ENCODE results near the gene FEN1.

DNA sequence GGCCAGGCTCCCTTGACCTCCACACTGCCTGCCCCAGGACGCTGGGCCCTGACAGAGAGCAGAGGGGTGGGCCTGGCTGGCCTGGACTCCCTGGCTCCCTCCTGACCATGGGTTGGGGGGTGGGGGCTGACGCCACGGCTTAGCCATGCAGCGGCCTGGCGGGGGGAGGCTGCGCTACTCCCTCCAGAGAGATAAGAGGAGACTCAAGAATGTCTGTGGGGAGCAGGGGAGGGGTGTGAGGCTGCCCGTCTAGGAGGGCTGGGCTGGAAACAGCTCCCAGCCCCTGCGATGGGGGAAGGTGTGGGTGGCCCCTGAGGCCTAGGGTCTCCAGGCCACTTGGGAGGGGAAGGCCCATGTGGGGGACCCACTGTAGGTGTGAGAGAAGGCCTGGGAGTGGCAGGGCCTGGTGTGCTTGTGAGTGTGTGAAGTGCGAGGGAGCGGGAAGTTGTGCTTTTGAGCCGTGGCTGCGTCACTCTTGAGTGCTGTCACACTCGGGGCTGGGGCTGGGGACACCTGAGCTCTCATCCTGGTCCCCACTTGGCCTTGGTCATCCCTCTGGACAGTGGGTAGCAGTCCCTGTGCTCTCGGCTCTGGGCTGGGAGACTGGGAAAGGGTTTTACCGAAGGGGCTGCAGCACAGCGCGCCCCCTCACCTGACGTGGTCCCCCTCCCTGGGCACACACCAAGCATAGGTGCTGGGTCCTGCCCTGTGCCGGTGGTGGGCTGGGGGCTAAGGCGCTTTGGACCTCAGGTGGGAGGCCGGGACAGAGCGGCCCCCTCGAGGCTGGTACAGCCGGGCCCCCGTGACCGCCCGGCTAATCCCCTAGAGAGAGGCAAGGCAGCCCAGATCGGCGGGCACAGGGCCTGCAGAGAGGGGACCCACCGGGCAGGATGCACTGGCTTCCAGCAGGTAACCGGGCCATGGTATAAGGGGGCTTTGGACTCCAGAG, 37.9 kb upstream of the FEN1 start:
- no peak for TF ChIP-seq RFX5 (IDR thresholded peaks at IDR 0.05)
- TF ChIP-seq, protein P1, sequence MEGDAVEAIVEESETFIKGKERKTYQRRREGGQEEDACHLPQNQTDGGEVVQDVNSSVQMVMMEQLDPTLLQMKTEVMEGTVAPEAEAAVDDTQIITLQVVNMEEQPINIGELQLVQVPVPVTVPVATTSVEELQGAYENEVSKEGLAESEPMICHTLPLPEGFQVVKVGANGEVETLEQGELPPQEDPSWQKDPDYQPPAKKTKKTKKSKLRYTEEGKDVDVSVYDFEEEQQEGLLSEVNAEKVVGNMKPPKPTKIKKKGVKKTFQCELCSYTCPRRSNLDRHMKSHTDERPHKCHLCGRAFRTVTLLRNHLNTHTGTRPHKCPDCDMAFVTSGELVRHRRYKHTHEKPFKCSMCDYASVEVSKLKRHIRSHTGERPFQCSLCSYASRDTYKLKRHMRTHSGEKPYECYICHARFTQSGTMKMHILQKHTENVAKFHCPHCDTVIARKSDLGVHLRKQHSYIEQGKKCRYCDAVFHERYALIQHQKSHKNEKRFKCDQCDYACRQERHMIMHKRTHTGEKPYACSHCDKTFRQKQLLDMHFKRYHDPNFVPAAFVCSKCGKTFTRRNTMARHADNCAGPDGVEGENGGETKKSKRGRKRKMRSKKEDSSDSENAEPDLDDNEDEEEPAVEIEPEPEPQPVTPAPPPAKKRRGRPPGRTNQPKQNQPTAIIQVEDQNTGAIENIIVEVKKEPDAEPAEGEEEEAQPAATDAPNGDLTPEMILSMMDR (IDR thresholded peaks at IDR 0.05) = no peak
- TF ChIP-seq CBX2 (IDR thresholded peaks at IDR 0.05; ENCODE audit: borderline replicate concordance, low read depth) = no peak
- no peak for TF ChIP-seq KDM5A (IDR thresholded peaks at IDR 0.05)
- TF ChIP-seq POLR2A (IDR thresholded peaks at IDR 0.05; ENCODE audit: low read length) = no peak
- no peak for TF ChIP-seq MAFK (IDR thresholded peaks at IDR 0.05; ENCODE audit: partially characterized antibody)
- no peak for TF ChIP-seq JUN (IDR thresholded peaks at IDR 0.05)

Measured in A549 (cell line).